Neural progenitor cell (in vitro differentiated cells): ENCODE measurements around the gene SMAD7. TPM values are rescaled to one million over a fixed set of nuclear protein-coding genes. Genes with fewer than 3 reads are reported as not detected.

Source experiments
- DNase-seq: peaks from one replicate; pipeline ENCODE4 v3.0.0-alpha.2; 2016; ENCODE audit warnings: low spot score
- H2AFZ ChIP-seq: fragments of 200-600 bp; sonication (generic); replicated peaks from 2 replicates; pipeline ENCODE4 v1.6.1; 2016; ENCODE audit warnings: antibody characterized with exemption
- H3F3A ChIP-seq: fragments of 200-600 bp; sonication (generic); 2 replicates; pipeline ENCODE4 v1.6.1; 2016; ENCODE audit warnings: antibody characterized with exemption, low read depth
- H3K27ac ChIP-seq: fragments of 200-600 bp; sonication (generic); 2 replicates; pipeline ENCODE4 v1.5.1; 2016; ENCODE audit warnings: mild to moderate bottlenecking
- H3K27me3 ChIP-seq: fragments of 200-600 bp; sonication (generic); 2 replicates; pipeline ENCODE4 v1.6.1; 2016; ENCODE audit warnings: mild to moderate bottlenecking, moderate library complexity
- H3K36me3 ChIP-seq: fragments of 200-600 bp; sonication (generic); 2 replicates; pipeline ENCODE4 v1.5.1; 2016
- H3K4me1 ChIP-seq: fragments of 200-600 bp; sonication (generic); 2 replicates; pipeline ENCODE4 v1.6.1; 2016; ENCODE audit warnings: mixed run types
- H3K4me2 ChIP-seq: fragments of 200-600 bp; sonication (generic); 2 replicates; pipeline ENCODE4 v1.6.1; 2016
- H3K4me3 ChIP-seq: fragments of 200-600 bp; sonication (generic); 2 replicates; pipeline ENCODE4 v1.5.1; 2016
- H3K79me2 ChIP-seq: fragments of 200-600 bp; sonication (generic); 2 replicates; pipeline ENCODE4 v1.6.1; 2016; ENCODE audit warnings: low read depth
- H3K9ac ChIP-seq: fragments of 200-600 bp; sonication (generic); 2 replicates; pipeline ENCODE4 v1.6.1; 2016
- H3K9me3 ChIP-seq: fragments of 200-600 bp; sonication (generic); 2 replicates; pipeline ENCODE4 v1.5.1; 2016; ENCODE audit warnings: low read depth
- H4K20me1 ChIP-seq: fragments of 200-600 bp; sonication (generic); 2 replicates; pipeline ENCODE4 v1.6.1; 2016; ENCODE audit warnings: low read depth
- H3K27ac Mint-ChIP-seq: 3 replicates; pipeline ENCODE4 v1.8.0; 2021; ENCODE audit warnings: mixed read lengths
- H3K27me3 Mint-ChIP-seq: 2 replicates; pipeline ENCODE4 v1.8.0; 2022; ENCODE audit warnings: low read depth, mild to moderate bottlenecking, inconsistent platforms, moderate library complexity, mixed read lengths; ENCODE audit not compliant: insufficient read depth
- H3K36me3 Mint-ChIP-seq: 3 replicates; pipeline ENCODE4 v1.8.0; 2021; ENCODE audit warnings: mixed read lengths
- H3K4me1 Mint-ChIP-seq: 3 replicates; pipeline ENCODE4 v1.8.0; 2021; ENCODE audit warnings: mixed read lengths
- H3K4me3 Mint-ChIP-seq: 3 replicates; pipeline ENCODE4 v1.8.0; 2021; ENCODE audit warnings: mild to moderate bottlenecking, moderate library complexity, mixed read lengths
- H3K9me3 Mint-ChIP-seq: 3 replicates; pipeline ENCODE4 v1.8.0; 2020; ENCODE audit warnings: mixed read lengths
- CTCF ChIP-seq: fragments of 200-600 bp; sonication (generic); IDR thresholded peaks from 2 replicates; pipeline ENCODE4 v1.5.1; 2017; ENCODE audit warnings: antibody characterized with exemption, mild to moderate bottlenecking
- EZH2 ChIP-seq: fragments of 200-600 bp; sonication (generic); IDR thresholded peaks from 2 replicates; pipeline ENCODE4 v1.6.1; 2017; ENCODE audit warnings: antibody characterized with exemption, mild to moderate bottlenecking, moderate library complexity
- EZH2phosphoT487 ChIP-seq: fragments of 200-600 bp; sonication (generic); IDR thresholded peaks from 2 replicates; pipeline ENCODE4 v1.6.1; 2017; ENCODE audit warnings: antibody characterized with exemption
- total RNA-seq: library from RNA; depleted of rRNA; stranded (reverse); fragments of >200 nt; gene quantifications from 2 replicates; pipeline ENCODE4 v1.2.3, GENCODE V29; 2015; ENCODE audit warnings: low replicate concordance

SMAD7 gene
- total RNA-seq, 1 donor from 2014 or later: 1.1 TPM

GRCh38 chr18:48937869-48938750 is 12.7 kb downstream of the SMAD7 start:
- H3K27ac ChIP-seq: no peak overlapping the region

GRCh38 chr18:48935433-48935774 is 15.4 kb downstream of the SMAD7 start:
- H3K4me1 ChIP-seq: peaks cover 25% of the 10 kb centered on the region
- no peak overlapping the region for H3K27ac ChIP-seq
- H3K9ac ChIP-seq: no peak overlapping the region
- H3K9me3 ChIP-seq: no peaks in the 10 kb centered on the region
- H3K36me3 ChIP-seq: no peaks in the 10 kb centered on the region
- Mint-ChIP-seq H3K4me1 (peaks cover 70% of the 10 kb centered on the region), H3K27me3 (peaks cover 7% of the 10 kb centered on the region), H3K9me3 (no peaks in the 10 kb centered on the region), H3K4me3 (no peak overlapping the region), H3K36me3 (peaks cover 10% of the 10 kb centered on the region), H3K27ac (no peak overlapping the region)
- no peaks in the 10 kb centered on the region for H3F3A ChIP-seq
- no peak overlapping the region for H2AFZ ChIP-seq
- no peak for TF ChIP-seq CTCF
- TF ChIP-seq EZH2: no peak
- TF ChIP-seq EZH2phosphoT487: no peak
- DNase-seq: no peak
- H3K79me2 ChIP-seq: no peaks in the 10 kb centered on the region
- H3K4me2 ChIP-seq: no peak overlapping the region
- H3K27me3 ChIP-seq: no peaks in the 10 kb centered on the region
- H3K4me3 ChIP-seq: no peak overlapping the region
- H4K20me1 ChIP-seq: peaks cover 8% of the 10 kb centered on the region

More at GRCh38 chr18:48937869-48938750, 12.7 kb downstream of the SMAD7 start:
- Mint-ChIP-seq H3K9me3 (no peaks in the 10 kb centered on the region), H3K27ac (no peak overlapping the region), H3K27me3 (peaks cover 7% of the 10 kb centered on the region), H3K4me3 (no peak overlapping the region), H3K36me3 (peaks cover 18% of the 10 kb centered on the region), H3K4me1 (peaks cover 71% of the 10 kb centered on the region)
- Histone ChIP-seq H4K20me1 (peaks cover 8% of the 10 kb centered on the region), H3K9me3 (no peaks in the 10 kb centered on the region), H3K79me2 (no peaks in the 10 kb centered on the region), H3K4me3 (no peak overlapping the region), H3K4me1 (peaks cover 29% of the 10 kb centered on the region), H3K4me2 (peak overlapping the region; percentile 37), H3F3A (no peaks in the 10 kb centered on the region), H2AFZ (no peak overlapping the region), H3K27me3 (no peaks in the 10 kb centered on the region), H3K36me3 (no peaks in the 10 kb centered on the region), H3K9ac (no peak overlapping the region)
- no peak for TF ChIP-seq EZH2phosphoT487
- no peak for TF ChIP-seq CTCF
- no peak for TF ChIP-seq EZH2
- no peak for DNase-seq

- Mint-ChIP-seq H3K4me3 (no peak overlapping the region), H3K27me3 (peaks cover 7% of the 10 kb centered on the region), H3K9me3 (no peaks in the 10 kb centered on the region), H3K4me1 (peaks cover 71% of the 10 kb centered on the region), H3K36me3 (peaks cover 10% of the 10 kb centered on the region), H3K27ac (no peak overlapping the region)
- DNase-seq: no peak
- H3K79me2 ChIP-seq: no peaks in the 10 kb centered on the region
- no peaks in the 10 kb centered on the region for H3K9me3 ChIP-seq
- peaks cover 28% of the 10 kb centered on the region for H3K4me1 ChIP-seq
- H3K27me3 ChIP-seq: no peaks in the 10 kb centered on the region
- no peak overlapping the region for H3K27ac ChIP-seq
- H3K36me3 ChIP-seq: no peaks in the 10 kb centered on the region
- H2AFZ ChIP-seq: no peak overlapping the region
- no peak overlapping the region for H3K4me3 ChIP-seq
- no peak overlapping the region for H3K4me2 ChIP-seq
- H3K9ac ChIP-seq: no peak overlapping the region
- H4K20me1 ChIP-seq: peaks cover 8% of the 10 kb centered on the region
- no peak for TF ChIP-seq EZH2phosphoT487
- TF ChIP-seq CTCF: no peak
- no peak for TF ChIP-seq EZH2
- no peaks in the 10 kb centered on the region for H3F3A ChIP-seq
Observed at GRCh38 chr18:48934723-48935432, 15.9 kb downstream of the SMAD7 start.
